ENCODE measurements around the gene CMSS1.

- TF ChIP-seq CTCF (conservative IDR thresholded peaks at IDR 0.05; ENCODE audit: low read length) (no peak), EZH2phosphoT487 (IDR thresholded peaks at IDR 0.05; ENCODE audit: borderline replicate concordance) (no peak)
Observed at GRCh38 chr3:100048248-100048647, 230.6 kb downstream of the CMSS1 start.

All from Loucy (cell line).